DMS 273 (cell line): ENCODE results near the gene MARK4.
"Not testable (repeated sequence)": the region's sequence is repeated elsewhere in the genome, so short reads cannot be mapped to it uniquely, and the experiment has no call there.

Source experiments
- DNase-seq: peaks from one replicate; lab custom pipeline; 2025; ENCODE audit not compliant: unreplicated experiment; lab: John Stamatoyannopoulos, UW

MARK4 gene

GRCh38 chr19:45243144-45243732 lies 7.8 kb upstream of the MARK4 start:
- no peak for DNase-seq

DNA sequence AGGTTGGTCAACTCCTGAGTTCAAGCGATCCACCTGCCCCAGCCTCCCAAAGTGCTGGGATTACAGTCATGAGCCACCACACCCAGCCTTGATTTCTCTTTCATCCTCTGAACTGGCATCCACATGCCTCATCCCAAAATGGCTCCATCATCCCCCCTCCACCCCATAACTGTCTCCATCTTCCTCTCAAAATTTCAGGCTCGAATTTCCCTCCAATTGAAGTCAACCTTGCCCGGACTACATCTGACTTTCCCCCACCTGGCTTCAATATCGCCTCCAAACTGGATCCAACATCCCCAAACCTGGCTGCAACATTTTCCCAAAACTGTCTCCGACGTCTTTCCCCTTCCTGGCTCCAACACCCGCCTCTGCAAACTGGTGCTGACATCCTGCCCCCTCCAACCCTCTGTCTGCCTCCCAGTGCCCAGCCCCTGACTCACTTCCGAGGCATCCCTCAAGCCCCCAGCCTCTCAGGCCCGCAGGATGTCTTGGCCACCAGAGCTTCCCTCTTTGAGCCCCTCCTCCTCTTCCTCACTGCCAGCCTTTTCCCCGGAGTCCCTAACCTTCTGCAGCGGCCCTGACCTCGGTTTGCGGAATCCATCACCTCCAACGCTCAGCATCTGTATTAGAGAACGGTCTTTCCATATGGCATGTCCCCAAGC lies 6.8 kb upstream of the MARK4 start:
- no peak for DNase-seq

DNA sequence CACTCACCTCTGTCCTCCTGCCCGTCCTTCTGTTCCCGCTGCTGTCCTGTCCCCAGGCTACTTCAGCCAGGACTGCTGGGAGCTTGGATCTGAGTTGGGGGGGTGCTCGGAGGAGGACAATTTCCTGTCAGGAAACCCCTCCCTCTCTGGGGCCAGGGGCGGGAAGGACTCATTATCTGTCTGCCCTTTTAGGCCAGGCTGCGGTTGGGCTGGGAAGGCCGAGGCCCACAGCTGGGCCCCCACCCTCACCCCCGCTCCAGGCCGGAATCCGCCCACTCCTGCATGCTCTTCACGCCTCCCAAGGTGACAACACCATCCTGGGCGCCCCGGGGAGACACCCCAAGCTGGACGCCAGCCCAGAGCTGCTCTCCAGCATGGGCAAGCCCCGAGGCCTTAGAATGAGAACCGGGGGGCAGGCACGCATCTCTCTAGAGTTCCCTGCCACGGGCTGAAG lies 5.7 kb upstream of the MARK4 start, which contains the start of gene EXOC3L2:
TSS of gene EXOC3L2 (minus strand) at position 74 of the 454 bp plus-strand sequence. CDS start 6,362 bp downstream, outside the sequence.
- no peak for DNase-seq

DNA sequence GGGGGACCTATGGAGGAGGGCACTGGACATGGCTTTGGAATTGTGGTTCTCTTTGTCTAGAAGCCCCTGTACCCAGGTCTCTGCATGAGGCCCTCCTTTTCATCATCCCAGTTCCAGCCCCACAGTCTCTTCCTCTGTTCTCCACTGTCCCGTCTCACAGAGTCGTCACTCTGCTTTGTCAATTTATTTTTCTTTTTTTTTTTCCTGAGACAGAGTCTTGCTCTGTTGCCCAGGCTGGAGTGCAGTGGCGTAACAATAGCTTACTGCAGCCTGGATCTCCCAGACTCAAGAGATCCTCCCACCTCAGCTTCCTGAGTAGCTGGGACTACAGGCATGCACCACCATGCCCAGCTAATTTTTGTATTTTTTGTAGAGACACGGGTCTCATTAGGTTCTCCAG lies 5.2 kb upstream of the MARK4 start:
- no peak for DNase-seq

- DNase-seq = no peak
Observed at GRCh38 chr19:45247136-45247535, 3.9 kb upstream of the MARK4 start.

- no peak for DNase-seq
Observed at GRCh38 chr19:45249261-45250033, 1.6 kb upstream of the MARK4 start.

DNA sequence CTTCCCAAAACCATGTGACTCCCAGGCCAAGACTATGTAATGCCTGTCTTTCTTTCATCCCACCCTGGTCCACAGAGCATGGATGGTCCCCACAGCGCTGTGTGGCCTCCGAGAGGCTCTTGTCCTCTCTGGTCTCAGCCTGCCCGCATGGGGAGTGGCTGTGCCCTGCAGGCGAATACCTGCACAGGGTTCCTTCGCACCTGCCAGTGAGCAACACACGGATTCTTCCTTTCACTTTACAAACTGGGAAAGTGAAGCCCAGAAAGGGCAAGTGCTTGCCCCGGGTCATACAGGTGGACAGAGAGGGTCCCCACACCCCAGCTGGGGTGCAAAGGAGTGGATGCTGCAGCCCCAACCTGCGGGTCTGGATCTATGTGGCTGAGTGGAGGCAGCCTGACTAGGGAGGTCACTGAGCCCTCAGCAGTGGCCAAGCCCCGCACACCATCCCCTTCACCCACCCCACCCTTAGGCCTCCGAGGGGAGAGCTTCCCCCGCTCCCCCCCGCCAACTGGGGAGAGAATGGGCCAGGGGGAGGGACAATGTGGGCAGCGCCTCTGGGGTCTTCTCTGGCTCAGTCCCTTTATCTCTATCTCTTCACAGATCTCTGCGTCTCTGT lies 747 bp upstream of the MARK4 start:
- DNase-seq = no peak

DNA sequence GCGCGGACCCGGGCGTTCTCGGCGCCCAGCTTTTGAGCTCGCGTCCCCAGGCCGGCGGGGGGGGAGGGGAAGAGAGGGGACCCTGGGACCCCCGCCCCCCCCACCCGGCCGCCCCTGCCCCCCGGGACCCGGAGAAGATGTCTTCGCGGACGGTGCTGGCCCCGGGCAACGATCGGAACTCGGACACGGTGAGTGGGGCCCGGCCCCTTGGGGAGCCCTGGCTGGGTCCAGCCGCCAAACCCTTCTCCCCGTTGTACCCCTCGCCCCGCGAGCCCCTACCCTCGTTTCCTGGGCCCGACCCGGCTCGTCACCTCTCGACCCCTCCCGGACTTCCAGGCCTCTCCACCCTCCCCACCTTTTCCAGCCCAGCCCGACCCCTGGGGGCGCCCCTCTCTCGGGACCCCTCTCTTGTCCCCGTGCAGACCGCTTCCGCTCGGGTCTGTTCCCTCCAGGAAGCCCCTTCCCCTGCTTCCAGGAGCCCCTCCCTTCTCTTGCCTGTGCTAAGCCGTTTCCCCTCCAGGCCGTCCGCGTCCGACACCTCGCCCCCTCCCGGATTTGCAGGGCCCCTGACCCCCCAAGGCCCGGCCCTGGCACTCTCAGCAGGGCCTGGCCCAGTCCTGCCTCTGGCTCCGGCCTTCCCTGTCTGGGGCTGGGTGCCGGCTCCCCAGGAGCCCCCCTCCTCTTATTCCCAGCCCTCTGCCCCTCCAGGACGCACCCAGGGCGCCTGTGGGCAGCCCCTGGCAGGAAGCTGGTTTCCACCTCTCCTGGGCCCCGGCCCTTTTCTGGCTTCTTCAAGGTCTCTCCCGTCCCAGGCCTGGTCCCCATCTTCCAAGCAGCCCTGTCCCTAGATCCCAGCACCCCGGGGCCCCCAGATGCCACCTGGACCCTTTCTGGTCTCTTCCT lies 632 bp downstream of the MARK4 start:
- DNase-seq = peak; percentile 60

- peak; percentile 24 for DNase-seq
Observed at GRCh38 chr19:45253396-45254027, 2.4 kb downstream of the MARK4 start.

- DNase-seq = peak; percentile 73
Observed at GRCh38 chr19:45254044-45254531, 3.0 kb downstream of the MARK4 start.

DNA sequence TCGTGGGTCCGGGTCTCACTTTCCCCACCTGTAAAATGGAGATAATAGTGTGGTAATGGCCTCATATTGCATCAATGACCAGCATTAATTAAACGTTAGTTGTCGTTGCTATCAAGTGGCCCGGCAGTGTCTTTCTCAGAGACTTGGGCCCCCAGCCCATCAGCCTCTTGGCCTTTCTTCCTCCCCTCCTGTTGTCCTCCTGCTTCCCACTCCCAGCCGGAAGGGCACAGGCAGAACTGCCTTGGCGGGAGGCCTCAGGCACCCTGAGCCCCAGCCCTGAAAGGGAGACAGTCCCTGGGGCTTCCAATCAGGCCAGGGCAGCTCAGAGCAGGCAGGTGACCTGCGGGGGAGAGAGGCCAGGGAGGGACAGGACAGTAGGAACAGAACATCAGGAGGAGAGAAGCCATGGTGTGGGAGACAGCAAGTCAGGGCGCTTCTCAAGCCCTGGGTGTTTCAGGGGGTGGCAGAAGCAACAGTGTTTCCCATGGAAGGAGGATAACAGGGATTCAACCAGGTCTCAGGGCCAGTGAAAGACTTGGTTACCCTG lies 4.6 kb downstream of the MARK4 start:
- DNase-seq = no peak

GRCh38 chr19:45256836-45257235 lies 5.8 kb downstream of the MARK4 start:
- DNase-seq = no peak

DNA sequence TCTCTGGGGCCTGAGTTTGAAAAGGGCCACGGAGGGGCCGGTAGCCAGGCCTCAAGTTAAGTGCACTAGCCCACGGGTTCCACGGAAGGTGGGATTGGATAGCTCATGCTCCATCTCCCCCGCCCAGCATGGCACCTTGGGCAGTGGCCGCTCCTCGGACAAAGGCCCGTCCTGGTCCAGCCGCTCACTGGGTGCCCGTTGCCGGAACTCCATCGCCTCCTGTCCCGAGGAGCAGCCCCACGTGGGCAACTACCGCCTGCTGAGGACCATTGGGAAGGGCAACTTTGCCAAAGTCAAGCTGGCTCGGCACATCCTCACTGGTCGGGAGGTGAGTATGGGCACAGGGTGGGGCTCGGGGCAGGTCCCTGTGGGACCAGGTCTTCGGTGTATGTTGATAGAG lies 7.8 kb downstream of the MARK4 start:
- no peak for DNase-seq

DNA sequence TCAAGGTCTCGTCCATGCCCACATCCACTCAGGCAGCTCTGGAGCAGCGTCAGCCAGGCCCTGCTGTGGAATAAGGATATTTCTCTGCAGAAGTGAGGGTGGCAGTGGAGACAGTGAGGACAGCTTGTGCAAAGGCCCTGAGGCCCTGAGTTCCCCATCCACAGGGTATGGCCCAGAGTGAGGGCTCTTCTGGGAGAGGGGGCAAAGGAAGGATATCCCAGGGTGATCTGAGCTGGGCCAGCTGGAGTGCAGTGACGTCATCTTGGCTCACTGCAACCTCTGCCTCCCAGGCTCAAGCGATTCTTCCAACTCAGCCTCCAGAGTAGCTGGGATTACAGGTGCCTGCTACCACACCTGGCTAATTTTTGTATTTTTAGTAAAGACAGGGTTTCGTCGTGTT lies 11.5 kb downstream of the MARK4 start:
- no peak for DNase-seq

DNA sequence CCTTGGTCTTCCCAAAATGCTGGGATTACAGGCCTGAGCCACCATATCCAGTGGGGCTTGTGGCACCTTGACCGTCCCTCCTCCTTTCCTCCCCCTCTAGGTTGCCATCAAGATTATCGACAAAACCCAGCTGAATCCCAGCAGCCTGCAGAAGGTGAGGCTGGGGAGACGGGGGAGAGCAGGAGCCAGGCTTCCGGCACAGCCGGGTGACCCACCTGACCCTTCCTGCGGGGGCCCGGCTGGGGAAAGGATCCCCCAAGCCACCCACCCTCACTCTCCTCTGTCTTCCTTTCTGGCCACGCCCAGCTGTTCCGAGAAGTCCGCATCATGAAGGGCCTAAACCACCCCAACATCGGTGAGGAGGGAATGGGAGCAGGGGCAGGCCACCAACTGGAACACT lies 11.9 kb downstream of the MARK4 start:
- no peak for DNase-seq

GRCh38 chr19:45264781-45265317 lies 13.8 kb downstream of the MARK4 start:
- DNase-seq = no peak

- DNase-seq = no peak
Observed at GRCh38 chr19:45265375-45265774, 14.3 kb downstream of the MARK4 start.

DNA sequence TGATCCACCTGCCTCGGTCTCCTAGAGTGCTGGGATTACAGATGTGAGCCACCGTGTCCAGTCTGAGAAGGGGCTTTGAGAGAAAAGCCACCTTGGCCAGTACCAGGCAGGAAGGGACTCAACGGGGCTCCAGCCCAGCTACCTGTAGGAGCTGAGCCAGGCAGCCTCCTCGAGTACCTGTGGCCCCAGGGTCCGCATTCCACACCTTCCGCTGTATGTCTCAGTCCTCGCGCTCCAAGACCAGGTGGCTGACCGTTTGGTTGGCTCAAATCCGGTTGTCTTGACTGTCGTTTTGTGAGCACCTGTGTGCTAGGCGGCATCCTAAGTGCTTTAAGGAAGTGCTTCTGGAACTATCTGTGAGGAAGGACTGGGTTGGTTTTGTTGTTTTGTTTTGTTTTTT lies 16.2 kb downstream of the MARK4 start:
- DNase-seq = no peak

GRCh38 chr19:45269939-45270338 lies 18.9 kb downstream of the MARK4 start:
- DNase-seq = not testable (repeated sequence)
